Stimulated activated CD8-positive, alpha-beta memory T cell treated with anti-CD3 and anti-CD28 coated beads, Interleukin-2, amount 100 ng/mL, for 48 hours (primary cell): ENCODE results near the gene AKIRIN2.
A peak's percentile ranks its signal among the peaks of the same experiment; 100 is the strongest.
"Not testable (repeated sequence)": the region's sequence is repeated elsewhere in the genome, so short reads cannot be mapped to it uniquely, and the experiment has no call there.

ENCODE experiments used
- DNase-seq, 2 donors: peaks; one replicate each; pipeline ENCODE4 v3.0.0-alpha.2; 2020; ENCODE audit warnings: low read depth in 2 of 2

The AKIRIN2 gene

DNA sequence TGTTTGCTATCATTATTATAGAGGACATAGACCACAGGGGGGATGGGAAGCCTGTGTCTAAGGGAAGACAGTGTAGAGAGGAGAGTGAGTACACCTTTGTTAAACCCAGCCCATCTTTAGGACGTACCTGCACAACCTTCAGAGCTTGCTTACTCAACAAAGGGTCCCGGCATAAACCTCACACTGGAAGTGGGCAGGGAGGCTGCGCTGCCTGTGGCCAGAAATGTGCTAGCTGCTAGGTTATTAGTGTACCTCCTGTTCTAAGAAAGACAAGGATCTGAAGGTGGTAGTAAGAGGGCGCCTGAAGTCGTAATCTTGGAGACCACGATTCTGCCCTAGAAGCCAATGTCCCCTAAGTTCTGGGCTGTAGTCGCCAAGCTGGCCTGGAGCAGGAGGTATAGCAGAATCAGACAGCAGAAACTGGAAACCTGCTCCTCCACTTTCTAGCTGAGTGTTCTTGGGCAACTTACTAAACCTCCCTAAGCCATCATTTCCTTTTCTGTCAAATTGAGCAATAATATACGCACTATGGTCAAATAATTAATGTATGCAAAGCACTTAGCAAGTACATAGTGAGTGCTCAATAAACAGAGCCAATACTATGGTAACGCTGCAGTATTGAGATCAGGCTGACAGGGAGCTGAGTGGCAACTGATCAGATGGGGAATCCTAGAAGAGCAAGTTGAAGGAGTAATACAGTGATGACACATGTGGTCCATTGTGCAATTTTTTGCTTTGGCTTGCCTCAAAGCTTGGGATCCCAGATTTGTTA, 16.8 kb upstream of the AKIRIN2 start:
- no peak for DNase-seq

DNA sequence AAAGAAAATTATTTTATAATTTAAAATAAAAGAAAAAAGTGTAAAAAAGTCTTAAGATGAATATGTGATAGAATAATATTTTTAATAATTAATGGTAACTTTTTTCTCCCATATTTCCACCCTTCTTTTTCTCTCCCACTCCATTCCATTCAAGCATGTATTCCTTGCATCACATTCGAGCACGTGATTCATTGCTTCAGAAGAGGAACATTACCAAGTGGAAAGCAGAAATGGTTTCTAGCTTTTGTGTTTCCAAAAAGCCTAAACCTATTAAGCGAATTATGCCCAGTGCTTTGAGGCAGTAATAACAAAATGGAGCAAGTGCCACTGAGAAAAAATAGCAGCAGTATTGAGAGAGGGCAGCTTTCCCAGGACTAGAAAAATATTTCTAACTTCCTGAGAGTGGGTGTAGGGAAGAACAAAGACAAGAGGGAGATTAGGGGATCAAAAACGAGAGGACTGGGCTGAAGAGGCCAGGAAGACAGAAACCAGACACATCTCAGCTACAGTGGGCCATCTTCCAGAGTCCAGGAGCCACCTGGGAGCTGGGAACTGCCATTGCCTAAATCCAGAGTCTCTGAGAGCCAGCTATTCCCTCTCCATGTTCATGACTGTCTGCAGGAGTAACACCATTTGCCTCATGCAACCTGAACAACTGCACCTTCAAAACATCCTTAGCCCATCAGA, 15.0 kb upstream of the AKIRIN2 start:
- no peak for DNase-seq

DNA sequence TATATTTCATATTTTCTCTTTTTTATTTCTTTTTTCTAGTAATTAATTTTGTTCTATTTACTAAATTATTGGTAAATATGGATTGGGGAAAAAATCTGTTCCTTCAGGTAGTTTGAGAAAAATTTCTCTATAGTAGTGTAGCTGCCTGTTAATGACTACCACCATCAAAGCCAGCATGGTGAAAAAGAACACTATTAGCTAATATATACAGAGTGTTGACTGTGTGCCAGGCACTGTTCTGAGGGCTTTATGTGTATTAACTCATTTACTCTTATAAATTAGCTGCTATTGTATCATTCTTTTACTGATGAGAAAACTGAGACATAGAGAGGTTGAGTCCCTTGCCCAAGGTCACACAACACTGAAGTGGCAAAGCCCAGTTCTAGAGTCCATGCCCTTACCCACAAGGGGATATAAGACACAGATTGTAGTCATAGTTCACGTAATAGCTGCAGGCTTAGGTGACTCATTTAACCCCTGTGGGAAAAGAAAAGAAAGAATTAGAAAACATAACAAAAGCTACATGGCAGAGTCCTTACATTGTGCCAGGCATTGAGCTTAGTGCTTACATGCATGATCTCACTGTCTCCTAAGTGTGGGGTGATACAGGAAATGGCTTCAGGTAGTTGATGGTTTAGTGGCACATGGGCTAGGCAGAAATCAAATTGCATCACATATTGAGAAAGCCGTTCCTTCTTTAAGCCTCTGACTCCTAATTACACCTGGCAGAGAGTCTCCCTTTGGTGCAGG, 12.2 kb upstream of the AKIRIN2 start:
- DNase-seq, result no peak

DNA sequence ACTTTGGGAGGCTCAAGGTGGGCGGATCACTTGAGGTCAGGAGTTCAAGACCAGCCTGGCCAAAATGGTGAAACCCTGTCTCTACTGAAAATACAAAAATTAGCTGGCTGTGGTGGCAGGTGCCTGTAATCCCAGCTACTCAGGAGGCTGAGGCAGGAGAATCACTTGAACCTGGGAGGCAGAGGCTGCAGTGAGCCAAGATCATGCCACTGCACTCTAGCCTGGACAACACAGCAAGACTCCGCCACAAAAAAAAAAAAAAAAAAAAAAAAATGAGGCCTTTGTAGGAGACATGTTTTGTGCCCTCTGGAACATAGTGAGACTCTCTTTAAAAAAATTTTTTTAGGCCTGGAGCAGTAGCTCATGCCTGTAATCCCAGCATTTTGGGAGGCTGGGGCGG, 10.7 kb upstream of the AKIRIN2 start:
- not testable (repeated sequence) for DNase-seq

DNA sequence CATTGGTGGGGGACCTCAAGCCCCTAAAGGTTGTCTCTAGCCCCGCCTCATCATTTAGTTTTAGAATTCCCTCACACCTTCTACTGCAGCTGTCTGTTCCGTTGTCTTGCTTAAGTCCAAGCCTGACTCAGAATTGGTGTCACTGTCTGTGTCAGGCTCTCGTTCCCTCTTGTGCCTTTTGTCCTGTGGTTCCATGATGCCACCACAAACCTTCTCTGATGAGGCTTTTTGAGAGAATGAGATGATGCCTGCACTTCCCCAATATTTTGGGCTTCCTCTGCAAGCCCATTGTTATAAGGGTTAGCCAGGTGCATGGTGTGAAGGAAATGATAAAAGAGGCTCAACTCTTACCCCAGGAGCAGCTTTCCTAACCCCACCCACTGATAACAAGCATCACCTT, 8.1 kb upstream of the AKIRIN2 start:
- no peak for DNase-seq

DNA sequence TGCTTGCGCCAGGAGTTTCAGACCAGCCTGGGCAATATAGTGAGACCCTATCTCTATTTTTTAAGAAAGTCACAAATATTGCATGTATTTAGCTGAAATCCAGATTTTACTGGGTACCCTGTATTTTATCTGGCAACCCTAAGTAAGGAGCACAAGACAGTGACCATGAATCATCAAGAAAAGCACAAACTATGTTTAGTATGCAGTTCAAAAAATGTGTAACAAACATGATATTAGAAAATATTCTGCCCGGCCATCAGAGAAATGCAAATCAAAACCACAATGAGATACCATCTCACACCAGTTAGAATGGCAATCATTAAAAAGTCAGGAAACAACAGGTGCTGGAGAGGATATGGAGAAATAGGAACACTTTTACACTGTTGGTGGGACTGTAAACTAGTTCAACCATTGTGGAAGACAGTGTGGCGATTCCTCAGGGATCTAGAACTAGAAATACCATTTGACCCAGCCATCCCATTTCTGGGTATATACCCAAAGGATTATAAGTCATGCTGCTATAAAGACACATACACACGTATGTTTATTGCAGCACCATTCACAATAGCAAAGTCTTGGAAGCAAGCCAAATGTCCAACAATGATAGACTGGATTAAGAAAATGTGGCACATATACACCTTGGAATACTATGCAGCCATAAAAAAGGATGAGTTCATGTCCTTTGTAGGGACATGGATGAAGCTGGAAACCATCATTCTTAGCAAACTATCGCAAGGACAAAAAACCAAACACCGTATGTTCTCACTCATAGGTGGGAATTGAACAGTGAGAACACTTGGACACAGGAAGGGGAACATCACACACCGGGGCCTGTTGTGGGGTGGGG, 6.8 kb upstream of the AKIRIN2 start:
- not testable (repeated sequence) for DNase-seq

DNA sequence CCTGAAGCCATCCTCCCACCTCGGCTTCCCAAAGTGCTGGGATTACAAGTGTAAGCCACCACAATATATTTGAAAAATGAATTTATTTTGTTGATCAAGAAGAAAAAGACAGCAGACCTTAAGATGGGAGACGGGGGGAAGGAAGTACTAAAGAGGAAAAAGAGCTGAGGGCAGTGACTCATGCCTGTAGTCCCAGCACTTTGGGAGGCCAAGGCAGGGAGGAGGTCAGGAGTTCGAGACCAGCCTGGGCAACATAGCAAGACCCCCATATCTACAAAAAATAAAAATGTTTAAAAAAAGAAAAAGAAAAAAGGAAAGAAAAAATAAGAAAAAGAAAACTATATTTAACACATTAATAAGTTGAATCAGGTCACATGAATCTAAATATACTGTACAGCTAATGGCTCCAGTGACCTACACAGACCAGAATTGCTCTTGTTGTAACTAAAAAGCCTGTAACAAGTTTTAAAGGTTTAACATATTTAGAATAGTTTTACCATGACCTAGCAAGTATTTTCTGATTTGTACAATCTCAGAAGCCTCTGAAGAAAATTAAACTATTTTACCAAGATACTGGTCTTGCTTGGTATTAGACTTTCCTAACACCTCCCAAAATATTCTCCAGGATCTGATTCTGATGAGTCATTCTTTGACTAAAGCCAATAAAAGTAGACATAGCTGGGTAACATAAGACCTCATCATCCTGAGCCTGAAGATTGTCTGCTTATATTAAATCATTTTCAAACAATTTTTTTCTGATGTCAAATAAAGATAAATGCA, 4.3 kb upstream of the AKIRIN2 start:
- no peak for DNase-seq

DNA sequence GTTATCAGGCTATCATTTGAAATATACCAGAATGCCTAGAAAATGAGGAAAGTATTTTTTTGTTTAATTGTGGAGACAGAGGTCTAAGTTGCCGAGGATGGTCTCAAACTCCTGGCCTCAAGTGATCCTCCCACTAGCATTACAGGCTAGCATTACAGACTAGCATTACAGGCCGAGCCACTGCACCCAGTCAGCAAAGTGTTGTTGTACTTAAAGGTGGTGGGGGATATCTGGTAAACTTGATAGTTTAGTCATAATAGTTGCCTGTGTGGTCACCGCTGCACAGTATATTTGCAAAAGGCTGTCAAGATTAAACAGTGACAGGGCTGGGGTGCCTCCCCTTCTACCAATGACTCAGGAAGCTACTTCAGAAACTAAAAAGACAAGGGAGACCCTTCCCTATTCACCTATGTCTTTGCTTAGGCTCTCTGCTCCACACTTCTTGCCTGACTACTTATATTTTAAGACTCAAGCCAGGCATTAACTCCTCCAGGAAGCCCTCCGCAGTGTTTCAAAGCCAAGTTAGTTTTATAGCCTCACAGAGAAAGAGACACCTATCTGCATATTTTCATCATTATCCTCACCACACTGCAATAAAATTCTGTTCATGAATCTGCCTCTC, 3.1 kb upstream of the AKIRIN2 start:
- peak; percentile 16 to 42 for DNase-seq

DNA sequence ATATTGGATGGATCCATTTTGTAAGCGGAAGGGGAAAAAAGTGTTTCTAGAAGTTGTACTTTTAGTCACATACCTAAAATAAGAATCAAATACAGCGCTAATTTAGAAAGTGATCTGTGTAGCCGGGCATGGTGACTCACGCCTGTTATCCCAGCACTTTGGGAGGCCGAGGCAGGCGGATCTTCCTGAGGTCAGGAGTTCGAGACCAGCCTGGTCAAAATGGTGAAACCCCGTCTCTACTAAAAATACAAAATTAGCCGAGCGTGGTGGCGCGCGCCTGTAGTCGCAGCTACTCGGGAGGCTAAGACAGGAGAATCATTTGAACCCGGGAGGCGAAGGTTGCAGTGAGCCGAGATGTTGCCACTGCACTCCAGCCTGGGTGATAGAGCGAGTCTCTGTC, 1.0 kb upstream of the AKIRIN2 start:
- not testable (repeated sequence) for DNase-seq

DNA sequence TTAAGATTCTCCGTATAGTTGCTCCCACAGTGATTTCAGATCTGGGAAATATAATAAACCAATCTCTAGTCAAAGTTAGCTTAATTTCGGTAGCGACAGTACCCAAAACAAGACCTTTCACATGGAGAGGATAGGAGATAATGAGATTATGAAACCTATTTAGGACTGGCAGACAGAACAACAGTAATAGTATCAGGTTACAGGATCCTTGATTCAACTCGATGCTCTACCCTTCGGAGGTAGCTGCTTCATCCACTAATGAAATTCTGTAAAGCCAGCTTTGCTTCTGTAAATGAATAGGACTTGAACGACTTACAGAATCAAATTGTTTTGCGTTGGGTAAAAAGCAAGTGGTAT, 534 bp upstream of the AKIRIN2 start:
- no peak for DNase-seq

DNA sequence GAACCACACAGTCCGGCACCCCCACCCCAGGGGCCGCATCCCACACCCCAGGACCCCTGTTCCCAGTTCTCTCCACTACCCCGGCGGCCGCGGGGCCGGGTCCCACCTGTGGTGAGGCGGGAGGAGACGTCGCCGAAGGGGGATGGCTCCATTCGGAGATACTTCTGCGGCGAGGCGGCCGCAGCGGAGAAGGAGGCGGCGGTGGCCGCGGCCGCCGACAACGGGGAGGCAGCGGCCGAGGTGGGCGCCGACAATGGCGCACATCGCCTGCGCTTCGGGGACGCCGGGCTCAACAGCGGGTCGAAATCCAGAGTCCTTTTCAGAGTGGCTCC, 723 bp downstream of the AKIRIN2 start:
- peak in 1 of 2 donors; percentile 4 for DNase-seq

DNA sequence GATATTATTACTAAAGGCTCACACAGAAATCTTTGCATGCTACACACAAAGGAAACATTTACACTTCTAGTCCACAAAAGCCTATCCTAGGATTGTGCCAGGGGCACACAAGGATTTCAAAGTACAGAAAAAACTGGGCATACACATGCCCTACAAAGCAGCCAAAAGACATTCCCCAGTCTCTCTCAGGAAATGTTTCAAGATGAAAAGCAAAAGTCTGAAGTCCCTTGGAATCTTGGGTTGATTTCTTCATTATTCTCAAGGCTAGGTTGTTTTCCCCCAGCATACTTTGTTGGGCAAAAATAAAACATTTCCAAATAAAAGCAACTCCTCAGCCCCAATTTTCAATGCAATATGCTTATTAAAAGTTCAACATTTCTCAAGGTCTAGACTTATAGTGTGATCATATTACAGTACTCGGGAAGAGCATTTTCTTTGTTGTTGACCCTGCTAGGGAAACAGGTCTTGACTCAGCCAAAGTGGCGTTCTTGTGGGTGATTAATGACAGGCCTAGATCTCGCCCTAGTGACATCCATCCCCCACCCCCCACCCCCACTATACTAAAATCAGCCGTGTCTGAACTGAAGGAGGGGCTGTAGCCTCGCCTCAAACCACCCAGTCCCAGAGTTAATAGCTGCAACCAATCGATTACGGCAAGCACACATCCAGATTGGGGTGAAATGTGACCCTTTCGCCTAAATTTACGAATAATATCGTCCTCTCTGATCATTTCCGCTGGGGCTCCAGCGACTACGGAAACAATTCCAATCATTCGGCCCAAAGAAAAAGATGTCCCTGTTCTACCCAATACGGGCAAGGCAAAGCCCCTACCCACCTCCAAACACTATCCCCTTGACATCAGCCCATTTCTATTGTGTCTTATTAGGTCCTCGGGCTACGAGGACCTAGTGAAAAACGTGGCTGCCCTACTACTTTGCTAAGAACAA, 1.4 kb downstream of the AKIRIN2 start:
- DNase-seq, result peak in 1 of 2 donors; percentile 7

DNA sequence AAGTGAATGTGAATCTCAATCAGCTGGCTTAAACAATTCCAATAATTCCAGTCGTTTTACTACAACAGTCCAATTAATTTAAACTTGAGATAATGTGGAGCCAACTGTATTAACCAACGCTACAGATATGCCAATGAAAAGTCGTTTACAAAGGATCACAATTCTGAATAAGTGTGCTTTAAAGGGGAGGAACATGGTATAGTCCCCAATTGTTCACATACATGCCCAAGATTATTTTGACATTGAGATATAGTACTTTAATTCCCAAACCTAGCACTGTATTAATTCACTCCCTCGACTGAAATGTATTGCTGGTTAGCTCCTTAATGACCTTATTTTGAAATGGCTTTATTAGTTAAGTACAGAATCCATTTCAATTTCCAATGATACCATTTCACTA, 2.5 kb downstream of the AKIRIN2 start:
- DNase-seq, result no peak

DNA sequence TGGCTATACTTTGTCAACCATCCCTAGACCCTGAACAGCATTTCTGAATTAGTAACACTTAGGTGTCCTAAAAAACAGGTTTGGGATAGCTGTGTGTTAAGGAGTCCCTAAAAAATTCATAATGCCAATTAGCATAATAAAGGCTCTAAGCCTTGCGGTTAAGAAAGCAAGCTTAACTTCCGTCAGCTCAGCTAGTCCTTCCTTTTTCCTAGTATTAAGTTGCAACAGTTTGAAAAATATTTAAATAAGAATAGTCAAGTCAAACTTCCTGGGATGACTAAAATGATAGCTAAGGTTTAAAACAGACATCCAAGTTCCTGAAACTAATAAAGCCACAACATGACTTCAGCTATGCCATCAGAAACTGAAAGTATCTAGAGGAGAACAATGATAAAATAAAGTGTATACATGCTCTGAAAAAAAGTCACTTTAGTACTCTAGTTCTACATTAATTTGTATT, 3.5 kb downstream of the AKIRIN2 start:
- no peak for DNase-seq

DNA sequence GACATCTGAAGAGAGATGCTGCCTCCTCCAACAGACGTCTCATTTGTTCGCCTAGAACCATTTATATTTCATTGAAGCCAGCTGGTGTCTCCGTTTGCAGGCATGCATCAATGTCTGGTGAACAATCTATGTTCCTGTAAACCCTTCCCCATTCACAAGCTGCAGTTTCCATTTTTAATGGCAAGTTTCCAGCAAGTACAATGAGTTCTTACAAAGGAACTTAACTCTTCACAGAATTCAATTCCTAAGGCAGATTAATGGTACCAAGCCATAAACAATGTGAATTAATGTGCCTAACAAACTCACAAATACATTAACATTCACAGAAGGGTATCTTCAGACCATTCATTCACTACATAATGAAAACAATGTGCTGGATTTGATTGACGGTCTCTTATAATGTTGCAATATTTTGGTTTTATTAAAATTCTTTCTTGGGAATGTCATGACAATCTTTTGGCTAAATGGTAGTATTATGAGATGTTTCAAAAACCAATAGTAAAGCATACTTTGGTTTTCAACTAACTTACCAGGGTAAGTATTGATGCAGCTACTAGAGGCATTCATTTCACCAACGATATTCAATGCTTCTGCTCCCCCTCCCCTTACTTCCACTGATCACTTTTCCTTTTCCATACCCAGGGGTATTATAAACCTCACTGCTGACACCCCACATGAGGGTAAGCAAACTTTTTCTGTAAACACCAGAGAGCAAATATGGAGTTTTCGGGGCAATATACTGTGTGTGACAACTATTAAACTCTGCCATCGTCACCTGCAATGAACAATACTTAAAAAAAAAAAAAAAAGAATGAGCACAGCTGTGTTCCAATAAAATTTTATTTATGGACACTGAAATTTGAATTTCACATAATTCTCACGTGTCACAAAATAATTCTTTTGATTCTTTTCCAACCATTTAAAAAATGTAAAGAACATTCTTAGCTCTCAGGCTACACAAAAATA, 4.2 kb downstream of the AKIRIN2 start:
- DNase-seq, result no peak

DNA sequence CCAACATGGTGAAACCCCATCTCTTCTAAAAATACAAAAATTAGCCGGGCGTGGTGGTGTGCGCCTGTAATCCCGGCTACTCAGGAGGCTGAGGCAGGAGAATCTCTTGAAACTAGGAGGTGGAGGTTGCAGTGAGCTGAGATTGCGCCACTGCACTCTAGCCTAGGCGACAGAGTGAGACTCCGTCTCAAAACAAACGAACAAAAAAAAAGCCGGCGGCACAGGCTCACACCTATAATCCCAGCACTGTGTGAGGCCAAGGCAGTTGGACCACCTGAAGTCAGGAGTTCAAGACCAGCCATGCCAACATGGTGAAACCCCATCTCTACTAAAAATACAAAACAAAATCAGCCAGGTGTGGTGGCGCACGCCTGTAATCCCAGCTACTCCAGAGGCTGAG, 5.2 kb downstream of the AKIRIN2 start:
- DNase-seq, result not testable (repeated sequence)

DNA sequence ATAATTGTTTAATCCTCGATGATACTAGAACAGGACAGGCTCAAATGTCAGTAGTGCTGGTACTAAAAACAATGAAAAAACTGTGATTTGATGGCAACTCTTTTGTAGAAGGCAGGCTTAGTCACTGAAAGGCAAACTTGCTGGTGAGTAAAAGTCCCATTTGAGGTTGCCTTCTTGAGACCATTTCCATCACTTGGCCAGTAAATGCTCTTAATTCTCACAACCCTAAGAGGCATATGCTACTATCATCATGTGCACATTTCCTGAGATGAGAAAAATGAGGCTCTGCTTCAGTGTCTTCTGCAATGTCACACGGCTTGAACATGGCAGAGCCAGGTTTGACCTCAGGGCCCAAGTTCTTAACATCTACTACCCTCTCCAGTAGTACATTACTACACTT, 9.9 kb downstream of the AKIRIN2 start:
- no peak for DNase-seq

DNA sequence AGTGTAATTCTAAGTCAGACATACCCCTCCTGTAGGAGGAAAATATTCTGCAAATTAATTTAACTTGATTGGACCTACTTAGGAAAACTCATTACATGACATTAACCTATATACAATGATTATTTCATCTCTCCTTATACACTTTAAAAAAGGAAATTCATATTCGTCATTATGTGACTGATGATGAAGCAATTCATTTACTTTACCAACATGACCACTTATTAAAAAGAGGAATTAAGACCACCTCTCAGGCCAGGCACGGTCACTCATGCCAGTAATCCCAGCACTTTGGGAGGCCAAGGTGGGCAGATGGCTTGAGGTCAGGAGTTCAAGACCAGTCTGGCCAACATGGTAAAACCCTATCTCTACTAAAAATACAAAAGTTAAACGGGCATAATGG, 11.6 kb downstream of the AKIRIN2 start:
- DNase-seq, result no peak
